ENCODE measurements around the gene SOBP. TPM values are rescaled to one million over a fixed set of nuclear protein-coding genes. Genes with fewer than 3 reads are reported as not detected.
"Not testable (repeated sequence)": the region's sequence is repeated elsewhere in the genome, so short reads cannot be mapped to it uniquely, and the experiment has no call there.

SOBP gene
- total and polyA plus RNA-seq, 4 donors = 8.2 to 20.2 (median 13.8) TPM

DNA sequence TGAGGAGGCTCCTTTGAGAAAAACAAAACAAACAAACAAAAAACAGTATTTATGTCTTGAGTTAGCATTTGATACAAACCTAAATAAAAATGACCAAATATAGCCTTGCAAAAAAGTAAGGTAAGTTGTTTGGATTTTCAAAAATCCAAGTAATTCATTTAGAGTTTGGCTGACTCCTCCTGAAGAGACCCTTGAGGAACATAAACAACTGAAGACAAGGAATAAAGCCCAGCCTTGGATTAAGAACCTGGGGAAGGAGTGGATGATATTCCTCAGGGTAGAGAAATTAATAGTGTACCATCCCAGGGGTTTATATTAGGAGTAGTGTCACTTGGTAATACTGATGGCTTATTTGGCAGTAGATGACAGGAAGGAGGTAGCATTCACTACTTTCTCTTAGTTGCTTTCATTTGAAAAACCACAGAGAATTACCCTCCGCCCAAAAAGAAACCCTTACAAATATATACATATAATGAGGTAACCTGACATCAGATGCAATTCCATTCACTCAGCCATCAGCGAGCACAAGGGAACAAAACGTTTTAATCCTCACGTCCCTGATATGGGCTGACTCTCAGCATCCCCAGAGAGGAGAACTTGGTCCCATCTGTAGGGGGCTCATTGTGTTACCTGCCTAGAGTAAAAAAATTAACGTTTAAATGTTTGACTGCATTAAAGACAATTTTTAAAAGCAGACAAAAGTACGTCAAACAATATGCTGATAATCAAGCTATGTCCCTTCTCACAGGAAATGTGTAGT lies 57.0 kb downstream of the SOBP start:
- H3K27me3 ChIP-seq (ENCODE audit: control insufficient read depth in 1 of 2, insufficient read depth in 2 of 2, low read length in 1 of 2) = no peaks in the 10 kb centered on the region
- intact Hi-C loops (cut with DNase I) = no loop called here
- H3K27ac ChIP-seq (ENCODE audit: low read depth in 1 of 2, low read length in 2 of 2) = no peak overlapping the region
- 82 to 84% methylated on average over 6 of the region's 6 CpGs for WGBS, 2 donors
- H3K9me3 ChIP-seq (ENCODE audit: control insufficient read depth, low read length) = no peaks in the 10 kb centered on the region
- DNase-seq = no peak
- no peaks in the 10 kb centered on the region for H3K4me1 ChIP-seq (ENCODE audit: control insufficient read depth in 1 of 2, insufficient read depth in 2 of 2, low read length in 2 of 2)
- ATAC-seq (ENCODE audit: low FRiP score) = no peak
- H3K4me3 ChIP-seq (ENCODE audit: low read length in 2 of 2) = no peak overlapping the region
- peaks cover 0 to 2% of the 10 kb centered on the region in 2 donors for H3K36me3 ChIP-seq (ENCODE audit: control insufficient read depth in 1 of 2, insufficient read depth in 2 of 2, low read length in 1 of 2)

DNA sequence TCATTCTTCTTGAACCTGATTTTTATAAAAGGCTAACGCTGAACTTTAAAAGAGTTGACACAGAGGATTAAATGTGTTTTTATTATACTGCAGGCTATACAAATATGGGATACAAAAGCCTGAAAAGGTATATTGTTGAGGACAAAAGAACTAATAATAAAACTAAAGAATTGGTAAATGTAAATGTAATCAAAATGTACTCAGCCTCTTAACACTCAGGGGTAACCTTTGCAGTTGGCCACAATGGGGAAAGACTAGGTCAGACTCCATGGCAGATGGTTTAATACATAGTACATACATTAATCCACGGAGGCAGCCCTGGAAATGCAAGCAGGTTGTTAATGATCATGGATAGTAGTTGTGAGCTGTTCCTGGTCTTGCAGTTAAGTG lies 57.5 kb downstream of the SOBP start:
- Histone ChIP-seq H3K4me3 (ENCODE audit: low read length in 2 of 2) (no peak overlapping the region), H3K36me3 (ENCODE audit: control insufficient read depth in 1 of 2, insufficient read depth in 2 of 2, low read length in 1 of 2) (peaks cover 0 to 4% of the 10 kb centered on the region in 2 donors), H3K9me3 (ENCODE audit: control insufficient read depth, low read length) (no peaks in the 10 kb centered on the region), H3K27ac (ENCODE audit: low read depth in 1 of 2, low read length in 2 of 2) (no peak overlapping the region), H3K27me3 (ENCODE audit: control insufficient read depth in 1 of 2, insufficient read depth in 2 of 2, low read length in 1 of 2) (no peaks in the 10 kb centered on the region), H3K4me1 (ENCODE audit: control insufficient read depth in 1 of 2, insufficient read depth in 2 of 2, low read length in 2 of 2) (no peaks in the 10 kb centered on the region)
- intact Hi-C loops (cut with DNase I) = no loop called here
- DNase-seq (no peak), ATAC-seq (ENCODE audit: low FRiP score) (no peak)
- 90 to 91% methylated on average over 2 of the region's 2 CpGs for WGBS, 2 donors

DNA sequence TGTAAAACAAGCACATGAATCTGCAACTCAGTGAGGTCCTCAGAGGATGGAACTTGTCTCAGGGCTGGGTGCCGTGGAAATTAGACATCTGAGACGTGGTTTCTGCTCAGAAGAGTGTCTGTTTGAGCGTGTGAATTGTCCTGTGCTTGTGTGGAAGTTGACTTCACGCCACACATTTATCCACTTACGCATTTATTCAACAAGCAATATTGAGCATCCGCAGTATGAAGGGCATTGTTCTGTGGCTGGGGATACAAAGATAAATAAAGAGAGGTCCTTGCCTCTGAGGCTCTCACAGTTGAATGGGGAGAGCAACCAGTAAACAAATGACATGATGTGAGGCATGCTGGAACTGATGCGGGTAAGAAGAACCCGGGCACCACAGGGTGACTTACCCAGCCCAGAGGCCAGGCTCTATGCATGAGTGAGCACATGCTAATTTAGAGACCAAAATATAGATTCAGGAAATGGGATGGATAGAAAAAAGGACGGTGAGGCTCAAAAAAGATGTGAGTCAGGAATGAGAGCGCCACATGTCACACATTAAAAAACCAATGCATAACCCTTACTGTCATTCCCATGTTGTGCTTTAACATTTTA lies 60.4 kb downstream of the SOBP start:
- 88 to 90% methylated on average over 10 of the region's 10 CpGs for WGBS, 2 donors
- Histone ChIP-seq H3K36me3 (ENCODE audit: control insufficient read depth in 1 of 2, insufficient read depth in 2 of 2, low read length in 1 of 2) (peaks cover 0 to 4% of the 10 kb centered on the region in 2 donors), H3K4me1 (ENCODE audit: control insufficient read depth in 1 of 2, insufficient read depth in 2 of 2, low read length in 2 of 2) (no peaks in the 10 kb centered on the region), H3K4me3 (ENCODE audit: low read length in 2 of 2) (no peak overlapping the region), H3K9me3 (ENCODE audit: control insufficient read depth, low read length) (no peaks in the 10 kb centered on the region), H3K27ac (ENCODE audit: low read depth in 1 of 2, low read length in 2 of 2) (no peak overlapping the region), H3K27me3 (ENCODE audit: control insufficient read depth in 1 of 2, insufficient read depth in 2 of 2, low read length in 1 of 2) (no peaks in the 10 kb centered on the region)
- ATAC-seq (ENCODE audit: low FRiP score) (no peak), DNase-seq (no peak)
- intact Hi-C loops (cut with DNase I) = no loop called here

DNA sequence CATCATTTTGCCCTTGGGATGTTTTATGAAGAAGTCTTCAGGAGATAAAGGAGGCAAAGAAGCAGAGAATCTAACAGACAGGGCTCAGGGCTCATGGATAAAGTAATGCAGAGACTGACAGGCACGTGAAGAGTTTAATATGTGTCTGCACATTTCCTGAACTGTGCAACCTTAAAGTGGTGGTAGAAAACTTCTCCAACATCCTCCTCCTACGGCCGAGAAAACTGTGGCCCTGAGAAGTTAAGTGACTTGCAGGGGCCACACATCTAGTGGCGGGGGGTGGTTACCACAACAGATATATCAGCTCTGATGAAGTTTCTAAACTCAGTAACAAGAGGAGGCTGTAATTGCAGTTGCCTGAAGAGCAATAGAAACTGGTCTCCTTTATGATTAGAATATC lies 61.0 kb downstream of the SOBP start:
- no peak overlapping the region for H3K27ac ChIP-seq (ENCODE audit: low read depth in 1 of 2, low read length in 2 of 2)
- WGBS, 2 donors = 70 to 74% methylated on average over 4 of the region's 4 CpGs
- intact Hi-C loops (cut with DNase I) = no loop called here
- no peak overlapping the region for H3K4me3 ChIP-seq (ENCODE audit: low read length in 2 of 2)
- H3K4me1 ChIP-seq (ENCODE audit: control insufficient read depth in 1 of 2, insufficient read depth in 2 of 2, low read length in 2 of 2) = no peaks in the 10 kb centered on the region
- H3K9me3 ChIP-seq (ENCODE audit: control insufficient read depth, low read length) = no peaks in the 10 kb centered on the region
- H3K27me3 ChIP-seq (ENCODE audit: control insufficient read depth in 1 of 2, insufficient read depth in 2 of 2, low read length in 1 of 2) = no peaks in the 10 kb centered on the region
- H3K36me3 ChIP-seq (ENCODE audit: control insufficient read depth in 1 of 2, insufficient read depth in 2 of 2, low read length in 1 of 2) = peaks cover 0 to 4% of the 10 kb centered on the region in 2 donors
- DNase-seq (no peak), ATAC-seq (ENCODE audit: low FRiP score) (no peak)

DNA sequence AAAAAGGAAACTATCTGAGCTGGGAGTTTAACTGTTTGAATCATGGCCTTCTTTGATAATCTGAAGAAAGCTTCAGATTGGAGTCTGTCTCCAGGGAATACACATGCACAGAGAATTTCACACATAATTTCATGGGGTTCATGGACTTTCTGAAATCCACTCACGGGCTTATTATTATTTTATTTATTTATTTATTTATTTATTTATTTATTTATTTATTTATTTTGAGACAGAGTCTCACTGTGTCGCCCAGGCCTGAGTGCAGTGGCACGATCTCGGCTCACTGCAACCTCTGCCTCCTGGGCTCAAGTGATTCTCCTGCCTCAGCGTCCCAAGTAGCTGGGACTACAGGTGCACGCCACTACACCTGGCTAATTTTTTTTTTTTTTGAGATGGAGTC lies 63.2 kb downstream of the SOBP start:
- not testable (repeated sequence) for H3K4me1 ChIP-seq (ENCODE audit: control insufficient read depth in 1 of 2, insufficient read depth in 2 of 2, low read length in 2 of 2)

DNA sequence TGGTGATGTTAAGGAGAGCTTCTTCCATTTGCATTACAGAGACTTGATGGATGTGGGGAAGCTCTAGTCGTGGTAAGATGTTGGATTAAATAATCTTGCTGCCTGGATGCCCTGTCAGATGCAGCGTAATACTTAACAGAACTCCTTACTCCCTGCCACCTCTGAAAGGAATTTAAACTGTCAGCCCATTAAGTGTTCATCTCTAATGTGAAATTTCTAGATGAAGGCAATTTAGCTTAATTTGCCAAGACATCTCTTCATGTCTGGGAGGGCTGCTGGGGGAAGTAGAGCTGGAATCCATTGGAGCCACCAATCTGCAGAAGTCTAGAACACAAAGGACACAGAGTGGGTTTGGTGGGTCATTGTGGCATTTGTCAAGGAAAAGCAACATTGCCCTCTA lies 64.4 kb downstream of the SOBP start:
- H3K9me3 ChIP-seq (ENCODE audit: control insufficient read depth, low read length) = no peaks in the 10 kb centered on the region
- no peak overlapping the region for H3K27ac ChIP-seq (ENCODE audit: low read depth in 1 of 2, low read length in 2 of 2)
- DNase-seq (no peak), ATAC-seq (ENCODE audit: low FRiP score) (no peak)
- H3K27me3 ChIP-seq (ENCODE audit: control insufficient read depth in 1 of 2, insufficient read depth in 2 of 2, low read length in 1 of 2) = no peaks in the 10 kb centered on the region
- no peaks in the 10 kb centered on the region for H3K4me1 ChIP-seq (ENCODE audit: control insufficient read depth in 1 of 2, insufficient read depth in 2 of 2, low read length in 2 of 2)
- intact Hi-C loops (cut with DNase I) = no loop called here
- 89 to 90% methylated on average over 2 of the region's 2 CpGs for WGBS, 2 donors
- H3K4me3 ChIP-seq (ENCODE audit: low read length in 2 of 2) = no peak overlapping the region
- peaks cover 0 to 4% of the 10 kb centered on the region in 2 donors for H3K36me3 ChIP-seq (ENCODE audit: control insufficient read depth in 1 of 2, insufficient read depth in 2 of 2, low read length in 1 of 2)

More for the DNA sequence above, 63.2 kb downstream of the SOBP start:
- H3K36me3 ChIP-seq (ENCODE audit: control insufficient read depth in 1 of 2, insufficient read depth in 2 of 2, low read length in 1 of 2); ATAC-seq (ENCODE audit: low FRiP score); DNase-seq; H3K27ac ChIP-seq (ENCODE audit: low read depth in 1 of 2, low read length in 2 of 2); H3K27me3 ChIP-seq (ENCODE audit: control insufficient read depth in 1 of 2, insufficient read depth in 2 of 2, low read length in 1 of 2); H3K4me3 ChIP-seq (ENCODE audit: low read length in 2 of 2); H3K9me3 ChIP-seq (ENCODE audit: control insufficient read depth, low read length); intact Hi-C loops (cut with DNase I): not testable (repeated sequence)
- WGBS, 2 donors = 96 to 97% methylated on average over 6 of the region's 6 CpGs

DNA sequence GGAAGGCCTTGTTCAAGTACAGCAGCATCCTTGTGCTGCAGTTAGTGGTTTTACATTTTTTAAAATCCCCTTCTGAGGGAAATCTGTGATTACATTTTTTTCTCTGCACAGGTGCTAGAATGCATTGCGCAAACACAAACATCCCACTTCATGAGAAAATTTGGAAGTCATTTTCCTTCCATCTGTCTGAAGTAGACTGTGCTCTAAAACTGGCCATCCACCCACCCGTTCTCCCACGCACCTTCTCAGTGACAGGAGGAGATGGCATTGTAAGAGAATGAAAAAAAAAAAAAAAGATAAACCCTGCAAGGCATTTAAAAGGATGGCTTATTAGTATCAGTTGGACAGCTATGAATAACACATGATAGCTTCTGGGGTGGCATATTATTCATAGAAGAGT lies 65.0 kb downstream of the SOBP start:
- Histone ChIP-seq H3K27me3 (ENCODE audit: control insufficient read depth in 1 of 2, insufficient read depth in 2 of 2, low read length in 1 of 2) (no peaks in the 10 kb centered on the region), H3K9me3 (ENCODE audit: control insufficient read depth, low read length) (no peaks in the 10 kb centered on the region), H3K27ac (ENCODE audit: low read depth in 1 of 2, low read length in 2 of 2) (no peak overlapping the region), H3K36me3 (ENCODE audit: control insufficient read depth in 1 of 2, insufficient read depth in 2 of 2, low read length in 1 of 2) (peaks cover 0 to 2% of the 10 kb centered on the region in 2 donors), H3K4me3 (ENCODE audit: low read length in 2 of 2) (no peak overlapping the region), H3K4me1 (ENCODE audit: control insufficient read depth in 1 of 2, insufficient read depth in 2 of 2, low read length in 2 of 2) (no peaks in the 10 kb centered on the region)
- WGBS, 2 donors = 93 to 97% methylated on average over 3 of the region's 3 CpGs
- DNase-seq (no peak), ATAC-seq (ENCODE audit: low FRiP score) (no peak)
- intact Hi-C loops (cut with DNase I) = no loop called here

DNA sequence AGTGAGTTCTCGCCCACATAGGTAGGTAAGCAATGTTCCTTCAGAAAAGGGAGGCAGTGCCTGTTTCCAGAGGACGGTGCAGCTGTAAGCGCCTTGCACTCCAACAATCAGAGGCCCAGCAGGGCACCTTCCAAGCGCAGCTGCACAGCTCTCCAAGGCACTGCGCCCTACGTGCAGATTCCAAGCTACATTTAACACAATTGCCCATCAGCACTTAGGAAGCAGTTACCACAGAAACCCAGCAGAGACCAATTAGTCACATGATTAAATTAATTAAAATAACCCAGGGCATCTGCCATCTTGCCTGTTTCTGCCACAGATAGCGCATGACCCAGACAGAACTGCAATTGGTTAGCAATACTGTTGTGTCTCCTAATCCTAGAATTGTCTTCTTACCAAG lies 65.5 kb downstream of the SOBP start:
- Histone ChIP-seq H3K36me3 (ENCODE audit: control insufficient read depth in 1 of 2, insufficient read depth in 2 of 2, low read length in 1 of 2) (peaks cover 0 to 2% of the 10 kb centered on the region in 2 donors), H3K27ac (ENCODE audit: low read depth in 1 of 2, low read length in 2 of 2) (no peak overlapping the region), H3K9me3 (ENCODE audit: control insufficient read depth, low read length) (no peaks in the 10 kb centered on the region), H3K4me3 (ENCODE audit: low read length in 2 of 2) (no peak overlapping the region), H3K27me3 (ENCODE audit: control insufficient read depth in 1 of 2, insufficient read depth in 2 of 2, low read length in 1 of 2) (no peaks in the 10 kb centered on the region), H3K4me1 (ENCODE audit: control insufficient read depth in 1 of 2, insufficient read depth in 2 of 2, low read length in 2 of 2) (no peaks in the 10 kb centered on the region)
- DNase-seq (no peak), ATAC-seq (ENCODE audit: low FRiP score) (no peak)
- WGBS, 2 donors = 94 to 95% methylated on average over 7 of the region's 7 CpGs
- intact Hi-C loops (cut with DNase I) = no loop called here

DNA sequence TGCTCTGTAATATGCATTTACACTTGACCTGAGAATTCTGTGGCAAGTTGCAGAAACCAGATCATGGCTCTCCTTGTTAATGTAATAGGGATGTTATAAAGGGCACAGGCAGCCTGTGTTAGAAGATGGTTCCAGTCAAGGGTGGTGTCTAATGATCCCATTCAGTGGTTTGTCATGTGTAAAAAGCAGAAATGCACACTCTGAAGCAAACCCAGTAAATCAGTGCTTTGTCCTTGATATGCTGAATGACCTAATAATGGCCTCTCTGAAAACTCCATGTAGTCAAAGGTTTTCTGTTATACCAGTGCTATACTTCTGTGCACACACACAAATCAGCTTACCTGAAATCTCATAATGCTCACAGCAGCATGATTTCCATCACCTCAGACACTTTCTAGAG lies 66.2 kb downstream of the SOBP start:
- Histone ChIP-seq H3K9me3 (ENCODE audit: control insufficient read depth, low read length) (no peaks in the 10 kb centered on the region), H3K27me3 (ENCODE audit: control insufficient read depth in 1 of 2, insufficient read depth in 2 of 2, low read length in 1 of 2) (no peaks in the 10 kb centered on the region), H3K36me3 (ENCODE audit: control insufficient read depth in 1 of 2, insufficient read depth in 2 of 2, low read length in 1 of 2) (peaks cover 0 to 2% of the 10 kb centered on the region in 2 donors), H3K4me3 (ENCODE audit: low read length in 2 of 2) (no peak overlapping the region), H3K27ac (ENCODE audit: low read depth in 1 of 2, low read length in 2 of 2) (no peak overlapping the region), H3K4me1 (ENCODE audit: control insufficient read depth in 1 of 2, insufficient read depth in 2 of 2, low read length in 2 of 2) (no peaks in the 10 kb centered on the region)
- DNase-seq (no peak), ATAC-seq (ENCODE audit: low FRiP score) (no peak)
- intact Hi-C loops (cut with DNase I) = no loop called here

Measured in aorta (tissue), 5 donors.